ENCODE results near the gene BCL11B. TPM values are rescaled to one million over a fixed set of nuclear protein-coding genes. Genes with fewer than 3 reads are reported as not detected.

Gene BCL11B
- total and polyA plus RNA-seq, 9 of the 15 experiments (the other 6 are each of a cell fraction or from before 2014, with no cell fraction given) = 0.09 TPM; not detected in 8

- TF ChIP-seq ZFP91 (CRISPR knock-in tag; IDR thresholded peaks at IDR 0.05) (no peak), PHF21A (IDR thresholded peaks at IDR 0.05; ENCODE audit: borderline replicate concordance, low read depth) (no peak), NRF1 (conservative IDR thresholded peaks at IDR 0.05 in 1 of 2, IDR thresholded peaks at IDR 0.05 in 1 of 2) (no peak)
Observed at GRCh38 chr14:99159341-99160340, 112.4 kb downstream of the BCL11B start (continued).

- Histone ChIP-seq H3K9ac (ENCODE audit: insufficient read depth in 1 of 2, low read depth in 2 of 2, low read length in 2 of 2) (no peak overlapping the region), H4K20me1 (replicated peaks; ENCODE audit: control insufficient read depth, insufficient read depth, low read length) (no peaks in the 10 kb centered on the region), H3K4me1 (replicated peaks in 1 of 2; ENCODE audit: control insufficient read depth in 2 of 2, insufficient read depth in 2 of 2, low read length in 2 of 2) (no peaks in the 10 kb centered on the region), H3K9me1 (ENCODE audit: control insufficient read depth, insufficient read depth, low read length) (no peaks in the 10 kb centered on the region), H3K4me3 (no peak overlapping the region), H3K27me3 (ENCODE audit: control insufficient read depth in 2 of 2, insufficient read depth in 2 of 2, low read length in 2 of 2) (no peaks in the 10 kb centered on the region), H3K36me3 (ENCODE audit: control insufficient read depth, insufficient read depth, low read length) (no peaks in the 10 kb centered on the region), H2AFZ (ENCODE audit: low read depth, low read length) (no peak overlapping the region), H3K79me2 (ENCODE audit: control insufficient read depth, insufficient read depth, low read length) (no peaks in the 10 kb centered on the region), H3K27ac (ENCODE audit: extremely low read depth, low read depth, low read length) (no peak overlapping the region), H3K4me2 (ENCODE audit: insufficient read depth, low read length) (no peak overlapping the region), H3K9me3 (replicated peaks; ENCODE audit: control insufficient read depth, insufficient read depth, low read depth, low read length) (no peaks in the 10 kb centered on the region)
- ATAC-seq (no peak), DNase-seq (ENCODE audit: extremely low read depth in 1 of 4, low spot score in 3 of 4) (no peak), FAIRE-seq (no peak)
- WGBS (ENCODE audit: insufficient coverage, low coverage, missing lambda C conversion rate) = 0% methylated on average over 4 of the region's 7 CpGs
- intact Hi-C loops (cut with micrococcal nuclease) (no loop called here), in situ Hi-C loops (cut with MboI) (no loop called here)
- ChIA-PET CTCF (ENCODE audit: low intra/inter-chr PET ratio) (no interaction called here), POLR2A (interaction anchor here (0.6 kb wide), 1 partner anchor 59 kb away, joined by 3 read pairs; no protein-coding TSS in a partner anchor)
- BruUV-seq (replicated peaks) = no TSS peak
- TF ChIP-seq ZNF12 (CRISPR knock-in tag; IDR thresholded peaks at IDR 0.05) (no peak), ZNF311 (CRISPR knock-in tag; IDR thresholded peaks at IDR 0.05) (no peak), RBM39 (optimal IDR thresholded peaks at IDR 0.05; ENCODE audit: low read depth, low read length) (no peak), VEZF1 (CRISPR knock-in tag; IDR thresholded peaks at IDR 0.05) (no peak), ZNF24 (IDR thresholded peaks at IDR 0.05) (no peak), GABPB2 (CRISPR knock-in tag; conservative IDR thresholded peaks at IDR 0.05) (no peak), PHF20 (IDR thresholded peaks at IDR 0.05; ENCODE audit: partially characterized antibody) (no peak), ZFP91 (CRISPR knock-in tag; IDR thresholded peaks at IDR 0.05) (no peak)
Observed at GRCh38 chr14:99158646-99159165, 113.3 kb downstream of the BCL11B start.
